ENCODE data around the gene SOX10. TPM values are rescaled to one million over a fixed set of nuclear protein-coding genes. Genes with fewer than 3 reads are reported as not detected.

Gene SOX10
- total and polyA plus RNA-seq, 9 of the 15 experiments (the other 6 are each of a cell fraction or from before 2014, with no cell fraction given): not detected

GRCh38 chr22:38007330-38007902 lies 23.1 kb upstream of the SOX10 start:
- FAIRE-seq: no peak
- POLR2A ChIA-PET: interaction anchor here (0.9 kb wide), 1 partner anchor 14 kb away, joined by 4 read pairs; no protein-coding TSS in a partner anchor
- WGBS (ENCODE audit: insufficient coverage, low coverage, missing lambda C conversion rate): 53% methylated on average over 13 of the region's 13 CpGs
- no peak for TF ChIP-seq RB1 (IDR thresholded peaks at IDR 0.05; ENCODE audit: low read depth)
- no peak for TF ChIP-seq RUNX1 (IDR thresholded peaks at IDR 0.05; ENCODE audit: low read depth)
- TF ChIP-seq, protein P1, sequence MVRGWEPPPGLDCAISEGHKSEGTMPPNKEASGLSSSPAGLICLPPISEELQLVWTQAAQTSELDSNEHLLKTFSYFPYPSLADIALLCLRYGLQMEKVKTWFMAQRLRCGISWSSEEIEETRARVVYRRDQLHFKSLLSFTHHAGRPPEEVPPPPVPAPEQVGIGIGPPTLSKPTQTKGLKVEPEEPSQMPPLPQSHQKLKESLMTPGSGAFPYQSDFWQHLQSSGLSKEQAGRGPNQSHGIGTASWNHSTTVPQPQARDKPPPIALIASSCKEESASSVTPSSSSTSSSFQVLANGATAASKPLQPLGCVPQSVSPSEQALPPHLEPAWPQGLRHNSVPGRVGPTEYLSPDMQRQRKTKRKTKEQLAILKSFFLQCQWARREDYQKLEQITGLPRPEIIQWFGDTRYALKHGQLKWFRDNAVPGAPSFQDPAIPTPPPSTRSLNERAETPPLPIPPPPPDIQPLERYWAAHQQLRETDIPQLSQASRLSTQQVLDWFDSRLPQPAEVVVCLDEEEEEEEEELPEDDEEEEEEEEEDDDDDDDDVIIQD (CRISPR knock-in tag; IDR thresholded peaks at IDR 0.05): no peak
- TF ChIP-seq TAF1 (IDR thresholded peaks at IDR 0.05; ENCODE audit: control insufficient read depth, extremely low read depth, insufficient read depth, low read length, severe bottlenecking): no peak
- TF ChIP-seq FOXA3 (CRISPR knock-in tag; conservative IDR thresholded peaks at IDR 0.05 in 1 of 2, IDR thresholded peaks at IDR 0.05 in 1 of 2): no peak
- TF ChIP-seq MXI1 (IDR thresholded peaks at IDR 0.05; ENCODE audit: low read depth, low read length): no peak
- no peak for TF ChIP-seq TRIM28 (IDR thresholded peaks at IDR 0.05)
- no peak for TF ChIP-seq NCOR1 (IDR thresholded peaks at IDR 0.05)
- no peak for TF ChIP-seq CBX3 (IDR thresholded peaks at IDR 0.05; ENCODE audit: borderline replicate concordance in 1 of 2, low read length in 2 of 2)
- TF ChIP-seq MAFK (IDR thresholded peaks at IDR 0.05; ENCODE audit: low read length): no peak

More at GRCh38 chr22:38007330-38007902, 23.1 kb upstream of the SOX10 start:
- Histone ChIP-seq H3K27ac (ENCODE audit: extremely low read depth, low read depth, low read length) (no peak overlapping the region), H3K27me3 (ENCODE audit: control insufficient read depth in 2 of 2, insufficient read depth in 2 of 2, low read length in 2 of 2) (no peaks in the 10 kb centered on the region), H4K20me1 (replicated peaks; ENCODE audit: control insufficient read depth, insufficient read depth, low read length) (no peaks in the 10 kb centered on the region), H3K9ac (ENCODE audit: insufficient read depth in 1 of 2, low read depth in 2 of 2, low read length in 2 of 2) (peak overlapping the region in 1 of 2 experiments; percentile 64; a peak in 2 of 4 replicates), H3K4me1 (replicated peaks in 1 of 2; ENCODE audit: control insufficient read depth in 2 of 2, insufficient read depth in 2 of 2, low read length in 2 of 2) (peaks cover under 1 to 3% of the 10 kb centered on the region in 2 experiments; a peak in 2 of 5 replicates), H3K9me3 (replicated peaks; ENCODE audit: control insufficient read depth, insufficient read depth, low read depth, low read length) (no peaks in the 10 kb centered on the region), H3K36me3 (ENCODE audit: control insufficient read depth, insufficient read depth, low read length) (no peaks in the 10 kb centered on the region), H2AFZ (ENCODE audit: low read depth, low read length) (no peak overlapping the region), H3K4me3 (no peak overlapping the region), H3K4me2 (ENCODE audit: insufficient read depth, low read length) (no peak overlapping the region), H3K79me2 (ENCODE audit: control insufficient read depth, insufficient read depth, low read length) (no peaks in the 10 kb centered on the region), H3K9me1 (ENCODE audit: control insufficient read depth, insufficient read depth, low read length) (no peaks in the 10 kb centered on the region)
- in situ Hi-C loops (cut with MboI) (no loop called here), intact Hi-C loops (cut with micrococcal nuclease) (no loop called here)
- CTCF ChIA-PET (ENCODE audit: low intra/inter-chr PET ratio): no interaction called here
- BruUV-seq (replicated peaks): no TSS peak
- DNase-seq (ENCODE audit: extremely low read depth in 1 of 4, low spot score in 3 of 4): no peak
- ATAC-seq: no peak
